CD4-positive, CD25-positive, alpha-beta regulatory T cell (primary cell): Measurements from ENCODE around the gene LRRC28. TPM values are rescaled to one million over a fixed set of nuclear protein-coding genes. Genes with fewer than 3 reads are reported as not detected.
A peak's percentile ranks its signal among the peaks of the same experiment; 100 is the strongest.

Experiments used
- ATAC-seq, 2 donors: fragments of 150-1000 bp; cut with Tn5 transposase; one replicate each; pipeline ENCODE4 v1.10.0; 2021; ENCODE audit warnings: low read depth in 2 of 2, moderate number of reproducible peaks in 2 of 2, moderate library complexity in 1 of 2
- DNase-seq, 3 donors: peaks; one replicate each; pipeline versions ENCODE4 v3.0.0 to v3.0.0-alpha.2; 2012 to 2022; ENCODE audit warnings: mixed read lengths in 1 of 3
- H3K27ac ChIP-seq: one replicate; pipeline ENCODE4 v1.7.0; 2013; ENCODE audit warnings: mild to moderate bottlenecking, low read length; ENCODE audit not compliant: insufficient read depth, poor library complexity, severe bottlenecking
- H3K27me3 ChIP-seq: one replicate; pipeline ENCODE4 v1.7.0; 2013; ENCODE audit warnings: low read length; ENCODE audit not compliant: control insufficient read depth, insufficient read depth
- H3K36me3 ChIP-seq: one replicate; pipeline ENCODE4 v1.7.0; 2013; ENCODE audit warnings: mild to moderate bottlenecking, low read length, moderate library complexity; ENCODE audit not compliant: control insufficient read depth, insufficient read depth
- H3K4me1 ChIP-seq: 2 replicates; pipeline ENCODE4 v1.7.0; 2013; ENCODE audit warnings: mild to moderate bottlenecking, low read length; ENCODE audit not compliant: insufficient read depth, control insufficient read depth, poor library complexity, severe bottlenecking
- H3K4me3 ChIP-seq: one replicate; pipeline ENCODE4 v1.7.0; 2013; ENCODE audit warnings: low read depth, mild to moderate bottlenecking, low read length, moderate library complexity
- H3K9me3 ChIP-seq, 2 experiments: 1 replicate in 1 of 2; 2 replicates in 1 of 2; pipeline ENCODE4 v1.7.0; 2013; ENCODE audit warnings: low read length in 2 of 2, mild to moderate bottlenecking in 1 of 2, moderate library complexity in 1 of 2; ENCODE audit not compliant: control insufficient read depth in 2 of 2
- H3K27ac Mint-ChIP-seq, 3 donors: one replicate each; pipeline ENCODE4 v1.8.0; 2020 to 2022; ENCODE audit warnings: mild to moderate bottlenecking in 3 of 3, mixed read lengths in 3 of 3, moderate library complexity in 2 of 3
- H3K27me3 Mint-ChIP-seq: one replicate; pipeline ENCODE4 v1.8.0; 2022; ENCODE audit warnings: mild to moderate bottlenecking, mixed read lengths
- H3K36me3 Mint-ChIP-seq: one replicate; pipeline ENCODE4 v1.8.0; 2020; ENCODE audit warnings: mixed read lengths
- H3K4me1 Mint-ChIP-seq, 4 donors: one replicate each; pipeline ENCODE4 v1.8.0; 2020 to 2022; ENCODE audit warnings: mixed read lengths in 4 of 4, mild to moderate bottlenecking in 1 of 4
- H3K4me3 Mint-ChIP-seq, 4 donors: one replicate each; pipeline ENCODE4 v1.8.0; 2020 to 2022; ENCODE audit warnings: mild to moderate bottlenecking in 4 of 4, mixed read lengths in 4 of 4, moderate library complexity in 3 of 4
- H3K9me3 Mint-ChIP-seq, 7 donors: one replicate each; pipeline ENCODE4 v1.8.0; 2020 to 2022; ENCODE audit warnings: mixed read lengths in 7 of 7, mild to moderate bottlenecking in 3 of 7, moderate library complexity in 2 of 7
- polyA plus RNA-seq, 4 donors: library from polyadenylated mRNA; unstranded; fragments of 300-500 nt; fragmentation: Illumina TruSeq; gene quantifications; one replicate each; pipeline ENCODE4 v1.2.3, GENCODE V29; 2021
- total RNA-seq: library from RNA; stranded (reverse); gene quantifications from one replicate; pipeline ENCODE4 v1.2.3, GENCODE V29; 2022

The LRRC28 gene
- total and polyA plus RNA-seq, 5 donors from 2014 or later = 12.5 to 43.3 (median 29.3) TPM

DNA sequence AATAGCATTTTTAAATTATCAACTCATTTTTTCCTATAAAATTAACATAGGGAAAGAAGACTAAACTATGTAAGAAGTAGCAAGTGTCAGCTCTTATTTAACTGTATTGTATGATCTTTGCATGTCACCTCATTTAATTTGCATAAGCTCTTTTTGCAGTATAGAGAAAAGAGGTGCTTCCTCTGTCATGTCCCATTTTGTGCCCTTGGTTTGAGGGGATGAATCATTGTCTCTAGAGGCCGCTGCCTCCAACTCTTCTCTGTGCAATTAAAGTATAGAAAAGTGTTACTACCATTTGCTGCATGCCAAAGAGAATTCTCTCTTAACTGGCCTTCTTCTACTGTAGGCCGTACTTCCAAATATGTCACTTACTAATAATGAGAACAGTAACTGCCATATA, 93.4 kb downstream of the LRRC28 start:
- no peak overlapping the region for H3K4me3 ChIP-seq
- Mint-ChIP-seq H3K27ac (no peak overlapping the region), H3K9me3 (no peaks in the 10 kb centered on the region), H3K4me3 (no peak overlapping the region), H3K27me3 (no peaks in the 10 kb centered on the region), H3K4me1 (peaks cover 0 to 5% (median 1%) of the 10 kb centered on the region in 4 donors), H3K36me3 (peaks cover 16% of the 10 kb centered on the region)
- H3K36me3 ChIP-seq = no peaks in the 10 kb centered on the region
- no peak for ATAC-seq
- no peaks in the 10 kb centered on the region for H3K27me3 ChIP-seq
- no peaks in the 10 kb centered on the region for H3K4me1 ChIP-seq
- no peak overlapping the region for H3K27ac ChIP-seq
- no peak for DNase-seq
- H3K9me3 ChIP-seq = no peaks in the 10 kb centered on the region

DNA sequence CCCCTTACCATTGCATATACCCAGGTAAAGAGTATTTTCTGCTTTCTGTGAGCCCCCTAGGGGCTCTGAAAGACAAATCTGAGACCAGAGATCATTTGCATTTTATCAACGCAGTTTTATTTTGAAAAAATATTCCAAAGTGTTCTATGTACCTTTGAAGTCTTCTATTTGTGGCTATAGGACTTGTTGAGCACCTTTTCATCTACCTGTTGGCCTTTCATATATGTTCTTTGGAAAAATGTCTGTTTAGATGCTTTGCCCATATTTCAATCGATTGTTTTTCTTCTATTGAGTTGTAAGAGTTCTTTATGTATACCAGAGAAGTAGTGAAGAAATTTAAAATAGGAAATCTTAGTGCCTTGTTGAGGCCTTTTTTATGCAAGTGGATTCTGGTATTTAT, 94.0 kb downstream of the LRRC28 start:
- H3K4me1 Mint-ChIP-seq = peaks cover 0 to 5% (median 1%) of the 10 kb centered on the region in 4 donors
- ATAC-seq = no peak

DNA sequence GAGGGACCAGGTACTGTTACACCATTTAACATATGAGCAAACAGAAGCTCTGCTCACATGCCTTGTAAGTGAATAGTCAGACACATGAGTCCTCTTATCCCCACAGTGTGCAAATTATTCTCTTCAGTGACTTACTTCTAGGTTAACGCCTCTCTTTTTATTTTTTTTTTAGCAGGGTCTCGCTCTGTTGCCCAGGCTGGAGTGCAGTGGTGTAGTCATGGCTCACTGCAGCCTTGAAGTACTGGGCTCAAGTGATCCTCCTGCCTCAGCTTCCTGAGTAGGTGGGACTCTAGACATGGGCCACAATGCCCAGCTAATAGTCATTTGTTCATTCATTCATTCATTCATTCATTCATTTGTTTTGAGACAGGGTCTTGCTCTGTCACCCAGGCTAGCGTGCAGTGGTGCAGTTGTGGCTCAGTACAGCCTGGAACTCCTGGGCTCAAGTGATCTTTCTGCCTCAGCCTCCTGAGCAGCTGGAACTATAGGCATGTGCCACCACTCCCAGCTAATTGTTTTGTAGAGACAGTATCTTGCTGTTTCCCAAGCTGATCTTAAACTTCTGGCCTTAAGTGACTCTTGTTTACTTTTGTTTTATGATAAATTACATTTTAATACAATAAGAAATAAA, 94.7 kb downstream of the LRRC28 start:
- Histone ChIP-seq H3K4me3 (no peak overlapping the region), H3K27ac (no peak overlapping the region), H3K9me3 (no peaks in the 10 kb centered on the region), H3K4me1 (no peaks in the 10 kb centered on the region), H3K36me3 (no peaks in the 10 kb centered on the region), H3K27me3 (no peaks in the 10 kb centered on the region)
- ATAC-seq = no peak
- no peaks in the 10 kb centered on the region for H3K27me3 Mint-ChIP-seq
- peaks cover 0 to 5% (median 2%) of the 10 kb centered on the region in 4 donors for H3K4me1 Mint-ChIP-seq
- no peaks in the 10 kb centered on the region for H3K9me3 Mint-ChIP-seq
- H3K36me3 Mint-ChIP-seq = peaks cover 16% of the 10 kb centered on the region
- no peak overlapping the region for H3K4me3 Mint-ChIP-seq
- DNase-seq = no peak
- H3K27ac Mint-ChIP-seq = no peak overlapping the region

More for the DNA sequence above, 94.0 kb downstream of the LRRC28 start:
- Mint-ChIP-seq H3K4me3 (no peak overlapping the region), H3K9me3 (no peaks in the 10 kb centered on the region), H3K27ac (no peak overlapping the region), H3K27me3 (no peaks in the 10 kb centered on the region), H3K36me3 (peaks cover 16% of the 10 kb centered on the region)
- no peaks in the 10 kb centered on the region for H3K4me1 ChIP-seq
- no peak overlapping the region for H3K27ac ChIP-seq
- H3K4me3 ChIP-seq = no peak overlapping the region
- no peak for DNase-seq
- no peaks in the 10 kb centered on the region for H3K9me3 ChIP-seq
- no peaks in the 10 kb centered on the region for H3K36me3 ChIP-seq
- no peaks in the 10 kb centered on the region for H3K27me3 ChIP-seq

DNA sequence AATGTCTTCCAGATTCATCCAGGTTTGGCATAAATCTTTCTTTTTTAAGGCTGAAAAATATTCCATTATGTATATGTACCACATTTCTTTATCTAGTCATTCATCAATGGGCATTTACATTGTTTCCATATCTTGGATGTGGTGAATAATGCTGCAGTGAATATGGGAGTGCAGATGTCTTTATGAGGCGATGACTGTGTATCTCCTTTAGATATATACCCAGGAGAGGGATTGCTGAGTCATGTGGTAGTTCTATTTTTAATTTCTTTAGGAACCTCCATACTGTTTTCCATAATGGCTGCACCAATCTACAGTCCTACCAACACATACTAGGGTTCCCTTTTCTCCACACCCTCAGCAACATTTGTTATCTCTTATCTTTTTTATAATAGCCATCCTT, 96.3 kb downstream of the LRRC28 start:
- Mint-ChIP-seq H3K4me1 (peaks cover 0 to 5% (median 2%) of the 10 kb centered on the region in 4 donors), H3K36me3 (peaks cover 24% of the 10 kb centered on the region), H3K27ac (no peak overlapping the region), H3K9me3 (no peaks in the 10 kb centered on the region), H3K4me3 (no peak overlapping the region), H3K27me3 (no peaks in the 10 kb centered on the region)
- ATAC-seq (no peak), DNase-seq (no peak)
- Histone ChIP-seq H3K27me3 (no peaks in the 10 kb centered on the region), H3K27ac (no peak overlapping the region), H3K36me3 (no peaks in the 10 kb centered on the region), H3K9me3 (no peaks in the 10 kb centered on the region), H3K4me3 (no peak overlapping the region), H3K4me1 (no peaks in the 10 kb centered on the region)

DNA sequence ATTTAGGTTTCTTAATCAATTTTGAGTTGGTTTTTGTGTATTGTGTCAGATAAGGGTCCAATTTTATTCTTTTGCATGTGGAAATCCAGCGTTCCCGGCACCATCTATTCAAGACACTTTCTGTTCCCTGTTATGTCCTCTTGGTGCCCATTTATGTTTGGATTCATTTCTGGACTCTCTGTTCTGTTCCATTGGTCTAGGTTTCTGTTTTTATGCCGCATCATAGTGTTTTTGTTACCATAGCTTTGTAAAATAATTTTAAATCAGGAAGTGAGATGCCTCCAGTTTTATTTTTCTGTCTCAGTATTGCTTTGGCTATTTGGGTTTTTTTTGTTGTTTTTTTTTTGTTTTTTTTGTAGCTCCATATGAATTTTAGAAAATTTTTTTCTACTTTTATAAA, 97.1 kb downstream of the LRRC28 start:
- H3K4me1 Mint-ChIP-seq = peaks cover 0 to 5% (median 2%) of the 10 kb centered on the region in 4 donors
- Histone ChIP-seq H3K27me3 (no peaks in the 10 kb centered on the region), H3K4me3 (no peak overlapping the region), H3K9me3 (no peaks in the 10 kb centered on the region), H3K4me1 (no peaks in the 10 kb centered on the region), H3K27ac (no peak overlapping the region), H3K36me3 (peaks cover 2% of the 10 kb centered on the region)
- H3K27ac Mint-ChIP-seq = no peak overlapping the region
- no peaks in the 10 kb centered on the region for H3K27me3 Mint-ChIP-seq
- no peak overlapping the region for H3K4me3 Mint-ChIP-seq
- ATAC-seq (no peak), DNase-seq (no peak)
- peaks cover 29% of the 10 kb centered on the region for H3K36me3 Mint-ChIP-seq
- no peaks in the 10 kb centered on the region for H3K9me3 Mint-ChIP-seq

DNA sequence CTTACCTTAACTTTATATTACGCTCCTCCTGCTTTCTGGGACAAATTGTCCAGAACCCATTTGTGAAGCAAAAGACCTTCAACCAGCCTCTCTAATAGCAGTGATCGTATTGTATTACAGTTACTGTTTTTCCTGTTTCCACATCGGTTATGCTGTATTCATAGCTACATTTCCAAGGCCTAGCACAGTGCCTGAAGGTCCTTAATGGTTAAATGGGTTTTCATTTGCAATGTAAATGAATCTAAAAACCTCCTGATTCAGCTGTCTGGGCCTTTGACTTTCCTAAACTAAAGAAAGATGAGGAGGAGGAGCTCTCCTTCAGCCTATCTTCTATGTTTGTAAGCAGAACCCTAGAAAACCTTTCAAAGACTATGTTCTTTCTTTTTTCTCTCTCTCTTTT, 99.1 kb downstream of the LRRC28 start:
- Histone ChIP-seq H3K27me3 (no peaks in the 10 kb centered on the region), H3K9me3 (no peaks in the 10 kb centered on the region), H3K27ac (no peak overlapping the region), H3K4me3 (no peak overlapping the region), H3K36me3 (peaks cover 2% of the 10 kb centered on the region), H3K4me1 (no peaks in the 10 kb centered on the region)
- no peaks in the 10 kb centered on the region for H3K27me3 Mint-ChIP-seq
- no peaks in the 10 kb centered on the region for H3K9me3 Mint-ChIP-seq
- peaks cover 0 to 2% (median 0%) of the 10 kb centered on the region in 4 donors for H3K4me1 Mint-ChIP-seq
- ATAC-seq = no peak
- DNase-seq = no peak
- H3K27ac Mint-ChIP-seq = peak overlapping the region in 1 of 3 donors; percentile 42
- H3K4me3 Mint-ChIP-seq = no peak overlapping the region
- peaks cover 29% of the 10 kb centered on the region for H3K36me3 Mint-ChIP-seq

DNA sequence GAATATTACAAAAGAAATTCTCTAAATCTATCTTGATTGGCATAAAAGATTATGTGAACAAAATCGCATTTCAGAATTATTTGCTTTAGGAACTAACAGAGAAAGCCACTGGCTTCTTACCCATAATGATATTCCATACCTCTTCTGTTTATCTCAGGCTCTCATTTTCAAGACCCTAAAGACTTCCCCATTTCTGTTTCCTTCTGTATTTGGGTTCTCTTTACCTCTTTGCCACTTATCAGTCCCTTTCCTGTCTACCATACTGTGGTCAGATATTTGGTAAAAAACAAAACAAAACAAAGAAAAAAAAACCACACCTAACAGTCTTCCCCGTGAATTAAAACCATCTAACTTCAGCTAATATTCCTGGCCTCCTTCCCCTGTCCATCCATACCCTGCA, 108.5 kb downstream of the LRRC28 start:
- H3K27me3 Mint-ChIP-seq = no peaks in the 10 kb centered on the region
- H3K36me3 Mint-ChIP-seq = peaks cover 50% of the 10 kb centered on the region
- peaks cover 0 to 9% (median 4%) of the 10 kb centered on the region in 4 donors for H3K4me1 Mint-ChIP-seq
- Histone ChIP-seq H3K4me1 (no peaks in the 10 kb centered on the region), H3K27ac (no peak overlapping the region), H3K4me3 (no peak overlapping the region), H3K27me3 (no peaks in the 10 kb centered on the region), H3K9me3 (no peaks in the 10 kb centered on the region), H3K36me3 (peaks cover 8% of the 10 kb centered on the region)
- ATAC-seq = no peak
- H3K9me3 Mint-ChIP-seq = peaks cover 0 to 2% (median 0%) of the 10 kb centered on the region in 7 donors
- peak overlapping the region in 1 of 3 donors; percentile 61 for H3K27ac Mint-ChIP-seq
- H3K4me3 Mint-ChIP-seq = no peak overlapping the region
- no peak for DNase-seq

DNA sequence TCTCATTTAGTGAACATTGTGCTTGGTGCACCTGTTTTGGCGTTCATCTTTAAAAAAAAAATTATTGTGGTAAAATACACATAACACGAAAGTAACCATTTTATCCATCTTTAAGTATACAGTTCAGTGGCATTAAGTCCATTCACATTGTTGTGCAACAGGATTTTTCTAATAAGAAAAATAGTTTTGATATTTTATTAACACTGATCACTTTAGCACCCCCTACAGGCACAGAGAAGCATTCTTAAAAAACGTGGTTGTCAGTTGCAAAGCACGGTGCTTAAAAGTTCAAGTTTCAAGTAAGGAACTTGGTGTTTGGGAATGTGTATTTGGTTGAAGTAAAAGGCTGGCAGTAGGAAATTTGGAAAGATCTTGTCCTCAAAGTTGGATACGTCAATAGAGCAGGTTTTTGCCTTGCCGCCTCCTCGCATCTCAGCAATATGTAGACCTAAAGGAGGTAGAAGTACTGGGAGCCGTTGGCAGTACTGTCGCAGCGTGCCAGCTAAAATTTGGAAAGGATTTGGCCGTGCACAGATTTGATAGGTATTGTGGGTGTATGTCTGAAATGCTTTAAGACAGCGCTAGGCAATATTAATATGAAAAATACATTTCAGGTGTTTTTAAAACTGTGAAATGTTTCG, 110.4 kb downstream of the LRRC28 start:
- Histone ChIP-seq H3K36me3 (peaks cover 16% of the 10 kb centered on the region), H3K4me1 (no peaks in the 10 kb centered on the region), H3K27me3 (no peaks in the 10 kb centered on the region), H3K9me3 (no peaks in the 10 kb centered on the region), H3K4me3 (no peak overlapping the region), H3K27ac (no peak overlapping the region)
- peaks cover 0 to 9% (median 4%) of the 10 kb centered on the region in 4 donors for H3K4me1 Mint-ChIP-seq
- DNase-seq (peak in 1 of 3 donors; percentile 24), ATAC-seq (no peak)
- H3K9me3 Mint-ChIP-seq = peaks cover 0 to 6% (median 0%) of the 10 kb centered on the region in 7 donors
- H3K4me3 Mint-ChIP-seq = no peak overlapping the region
- H3K27me3 Mint-ChIP-seq = no peaks in the 10 kb centered on the region
- H3K36me3 Mint-ChIP-seq = peaks cover 52% of the 10 kb centered on the region
- no peak overlapping the region for H3K27ac Mint-ChIP-seq
